Caco-2 (cell line): ENCODE data around the gene HSF5. TPM values are rescaled to one million over a fixed set of nuclear protein-coding genes. Genes with fewer than 3 reads are reported as not detected.

ENCODE experiments used
- BruUV-seq: library from RNA; stranded (reverse); fragments of 400-500 nt; replicated peaks from 2 replicates; lab custom pipeline; 2021; lab: Mats Ljungman, UMichigan
- CTCF ChIA-PET: fragments of 300-600 bp; sonication (Branson Sonifier 250); formaldehyde crosslinking; loops from one replicate; lab custom pipeline; 2022; ENCODE audit warnings: antibody characterized with exemption; lab: Charles Lee
- POLR2A ChIA-PET: fragments of 300-600 bp; sonication (Branson Sonifier 250); formaldehyde crosslinking; loops from one replicate; lab custom pipeline; 2022; ENCODE audit warnings: antibody characterized with exemption; lab: Charles Lee
- DNase-seq, 2 experiments: peaks; one replicate each; pipeline versions ENCODE4 v3.0.0 to v3.0.0-alpha.2; 2020 to 2022
- H3K27me3 ChIP-seq: replicated peaks from 2 replicates; pipeline ENCODE4 v1.6.0; 2011; ENCODE audit warnings: low read length; ENCODE audit not compliant: control insufficient read depth, insufficient read depth
- H3K36me3 ChIP-seq: 2 replicates; pipeline ENCODE4 v1.5.1; 2011; ENCODE audit warnings: low read length; ENCODE audit not compliant: control insufficient read depth, insufficient read depth
- H3K4me1 ChIP-seq: fragments of 250-450 bp; sonication (Bioruptor Pico); 2 replicates; pipeline ENCODE4 v1.5.1; 2020; ENCODE audit warnings: mild to moderate bottlenecking
- H3K4me3 ChIP-seq: 2 replicates; pipeline ENCODE4 v1.5.1; 2011; ENCODE audit warnings: low read depth, mild to moderate bottlenecking, control low read depth, low read length
- H3K9me3 ChIP-seq: fragments of 250-450 bp; sonication (Bioruptor Pico); 2 replicates; pipeline ENCODE4 v1.5.1; 2020; ENCODE audit warnings: mild to moderate bottlenecking, moderate library complexity
- H3K27ac Mint-ChIP-seq: one replicate; pipeline ENCODE4 v1.8.0; 2022; ENCODE audit warnings: mixed read lengths; ENCODE audit not compliant: unreplicated experiment
- H3K27me3 Mint-ChIP-seq: one replicate; pipeline ENCODE4 v1.8.0; 2022; ENCODE audit warnings: mixed read lengths; ENCODE audit not compliant: insufficient read depth, unreplicated experiment
- H3K36me3 Mint-ChIP-seq: one replicate; pipeline ENCODE4 v1.8.0; 2022; ENCODE audit warnings: mild to moderate bottlenecking, mixed read lengths; ENCODE audit not compliant: insufficient read depth, unreplicated experiment
- H3K4me1 Mint-ChIP-seq: one replicate; pipeline ENCODE4 v1.8.0; 2022; ENCODE audit warnings: low read depth, mixed read lengths; ENCODE audit not compliant: unreplicated experiment
- H3K4me3 Mint-ChIP-seq: one replicate; pipeline ENCODE4 v1.8.0; 2022; ENCODE audit warnings: mild to moderate bottlenecking, moderate library complexity, mixed read lengths; ENCODE audit not compliant: unreplicated experiment
- H3K9me3 Mint-ChIP-seq: one replicate; pipeline ENCODE4 v1.8.0; 2022; ENCODE audit warnings: mixed read lengths; ENCODE audit not compliant: unreplicated experiment
- CTCF ChIP-seq, 2 experiments: fragments of 200-600 bp in 1 of 2; IDR thresholded peaks; 1 replicate in 1 of 2; 2 replicates in 1 of 2; pipeline versions ENCODE4 v1.5.1 to v1.8.0; 2011 to 2022; ENCODE audit warnings: antibody characterized with exemption in 1 of 2, control low read depth in 1 of 2, inconsistent platforms in 1 of 2, low read depth in 1 of 2, low read length in 1 of 2, mild to moderate bottlenecking in 1 of 2, moderate library complexity in 1 of 2; ENCODE audit not compliant: insufficient read depth in 1 of 2, severe bottlenecking in 1 of 2, unreplicated experiment in 1 of 2
- intact Hi-C: fragments of 100-400 bp; cut with micrococcal nuclease; formaldehyde crosslinking; loops from one replicate; pipeline ENCODE4 v1.10.0; 2022; ENCODE audit not compliant: unreplicated experiment
- total RNA-seq: library from RNA; stranded (reverse); gene quantifications from 2 replicates; pipeline ENCODE4 v1.2.3, GENCODE V29; 2022

Gene HSF5
- total RNA-seq, 1 experiment from 2014 or later, result 0.98 TPM

DNA sequence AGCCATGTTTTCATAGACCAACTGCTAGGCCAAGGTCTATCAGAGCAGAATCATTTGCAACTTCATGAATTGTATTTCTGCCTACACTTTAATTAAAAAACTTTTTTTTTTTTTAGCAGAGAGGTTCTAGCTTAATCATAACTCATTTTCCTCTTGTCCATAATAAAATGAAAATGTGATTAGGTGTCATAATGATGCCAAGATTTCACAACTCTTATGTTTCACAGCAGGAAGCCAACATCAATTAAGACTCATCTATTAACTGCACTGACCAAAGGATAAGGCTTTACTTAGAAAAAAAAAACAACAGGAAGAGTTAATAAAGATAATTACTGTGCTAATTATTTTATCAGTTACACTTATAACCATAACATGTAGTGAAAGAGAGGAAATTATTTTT lies 52.0 kb downstream of the HSF5 start:
- H3K27me3 Mint-ChIP-seq, result no peaks in the 10 kb centered on the region
- H3K27me3 ChIP-seq, result no peaks in the 10 kb centered on the region
- intact Hi-C loops, result no loop called here

DNA sequence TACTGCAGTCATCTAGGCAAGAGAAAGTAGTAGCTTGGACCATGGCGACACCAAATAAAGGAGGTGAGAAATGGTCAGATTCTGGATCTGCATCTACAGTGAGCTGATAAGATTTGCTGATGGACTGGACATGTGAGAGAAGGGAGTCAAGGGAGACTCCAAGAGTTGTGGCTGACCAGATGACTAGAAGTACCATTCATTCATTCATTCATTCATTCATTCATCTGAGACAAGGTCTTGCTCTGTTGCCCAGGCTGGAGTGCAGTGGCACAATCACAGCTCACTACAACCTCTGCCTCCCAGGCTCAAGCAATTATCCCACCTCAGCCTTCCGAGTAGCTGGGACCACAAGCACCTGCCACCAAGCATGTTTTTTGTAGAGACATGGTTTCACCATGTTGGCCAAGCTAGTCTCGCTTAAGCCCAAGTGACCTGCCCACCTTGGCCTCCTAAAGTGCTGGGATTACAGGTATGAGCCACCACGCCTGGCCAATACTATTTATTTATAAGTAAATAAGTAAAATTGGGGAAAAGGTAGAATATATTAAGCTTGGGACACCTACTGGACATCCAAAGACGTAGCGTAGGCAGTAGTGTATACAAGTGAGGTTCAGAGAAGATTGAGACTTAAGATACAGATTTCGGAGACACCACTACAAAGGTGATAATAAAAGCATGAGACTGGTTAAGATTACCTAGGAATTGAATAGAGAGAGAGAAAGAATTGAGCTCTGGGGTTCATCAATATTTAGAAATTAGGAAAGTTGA lies 55.2 kb downstream of the HSF5 start:
- no peaks in the 10 kb centered on the region for H3K27me3 ChIP-seq
- no peak for DNase-seq
- Mint-ChIP-seq H3K4me1 (no peaks in the 10 kb centered on the region), H3K27ac (no peak overlapping the region), H3K36me3 (no peaks in the 10 kb centered on the region), H3K27me3 (no peaks in the 10 kb centered on the region), H3K9me3 (no peaks in the 10 kb centered on the region), H3K4me3 (no peak overlapping the region)
- POLR2A ChIA-PET, result interaction anchor here (0.6 kb wide), 1 partner anchor 10 kb away, joined by 10 read pairs; no protein-coding TSS in a partner anchor
- H3K9me3 ChIP-seq, result no peaks in the 10 kb centered on the region
- TF ChIP-seq CTCF (IDR thresholded peaks at IDR 0.05; ENCODE audit: insufficient read depth in 1 of 2, low read depth in 1 of 2, low read length in 1 of 2, severe bottlenecking in 1 of 2, unreplicated experiment in 1 of 2), result peak in 1 of 2 experiments; percentile 24
- no peaks in the 10 kb centered on the region for H3K36me3 ChIP-seq
- no peak overlapping the region for H3K4me3 ChIP-seq
- no peaks in the 10 kb centered on the region for H3K4me1 ChIP-seq
- intact Hi-C loops, result no loop called here
- CTCF ChIA-PET, result interaction anchor here (1.0 to 1.8 kb wide), 3 partner anchors 15 to 115 kb away, joined by 3 to 13 read pairs (median 6); partner anchors contain the start of gene RNF43
- BruUV-seq, result no TSS peak

More for the DNA sequence above, 52.0 kb downstream of the HSF5 start:
- TF ChIP-seq CTCF (IDR thresholded peaks at IDR 0.05; ENCODE audit: insufficient read depth in 1 of 2, low read depth in 1 of 2, low read length in 1 of 2, severe bottlenecking in 1 of 2, unreplicated experiment in 1 of 2), result no peak
- Histone ChIP-seq H3K4me3 (no peak overlapping the region), H3K4me1 (no peaks in the 10 kb centered on the region), H3K36me3 (no peaks in the 10 kb centered on the region), H3K9me3 (no peaks in the 10 kb centered on the region)
- POLR2A ChIA-PET, result no interaction called here
- CTCF ChIA-PET, result no interaction called here
- Mint-ChIP-seq H3K4me1 (no peaks in the 10 kb centered on the region), H3K9me3 (no peaks in the 10 kb centered on the region), H3K36me3 (no peaks in the 10 kb centered on the region), H3K27ac (no peak overlapping the region), H3K4me3 (no peak overlapping the region)
- DNase-seq, result no peak
- BruUV-seq, result no TSS peak

DNA sequence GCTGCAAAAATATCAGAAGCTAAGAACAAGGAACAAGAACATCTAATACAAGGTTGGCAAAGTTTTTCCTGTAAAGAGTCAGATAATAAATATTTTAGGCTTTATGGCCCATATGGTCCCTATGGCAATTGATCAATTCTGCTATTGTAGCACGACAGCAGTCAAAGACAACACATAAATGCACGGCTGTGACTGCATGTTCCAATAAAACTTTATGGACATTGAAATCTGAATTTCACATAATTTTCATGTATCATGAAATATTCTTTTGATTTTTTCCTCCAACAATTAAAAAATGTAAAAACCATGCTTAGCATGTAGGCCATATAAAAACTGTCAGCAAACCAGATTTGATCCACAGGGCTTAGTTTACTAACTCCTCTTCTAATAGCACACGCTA lies 60.4 kb downstream of the HSF5 start:
- H3K4me3 ChIP-seq, result no peak overlapping the region
- H3K36me3 Mint-ChIP-seq, result no peaks in the 10 kb centered on the region
- ChIA-PET POLR2A (no interaction called here), CTCF (interaction anchor here (1.0 kb wide), 1 partner anchor 178 kb away, joined by 3 read pairs; no protein-coding TSS in a partner anchor)
- no peaks in the 10 kb centered on the region for H3K36me3 ChIP-seq
- DNase-seq, result no peak
- no peak for TF ChIP-seq CTCF (IDR thresholded peaks at IDR 0.05; ENCODE audit: insufficient read depth in 1 of 2, low read depth in 1 of 2, low read length in 1 of 2, severe bottlenecking in 1 of 2, unreplicated experiment in 1 of 2)
- H3K4me3 Mint-ChIP-seq, result no peak overlapping the region
- no peaks in the 10 kb centered on the region for H3K9me3 Mint-ChIP-seq
- no peak overlapping the region for H3K27ac Mint-ChIP-seq
- H3K27me3 Mint-ChIP-seq, result no peaks in the 10 kb centered on the region
- no peaks in the 10 kb centered on the region for H3K9me3 ChIP-seq
- intact Hi-C loops, result no loop called here
- BruUV-seq, result no TSS peak
- H3K4me1 Mint-ChIP-seq, result no peaks in the 10 kb centered on the region
- H3K27me3 ChIP-seq, result no peaks in the 10 kb centered on the region
- no peaks in the 10 kb centered on the region for H3K4me1 ChIP-seq
